GM23338 (cell line): ENCODE results near the gene MTHFSD.

Source experiments
- CREB1 ChIP-seq: fragments of 250-450 bp; sonication (Bioruptor Pico); IDR thresholded peaks from 2 replicates; pipeline ENCODE4 v1.5.0; 2020; ENCODE audit warnings: low read depth, mild to moderate bottlenecking, moderate library complexity
- CTCF ChIP-seq, 2 experiments: fragments of 200-600 bp in 1 of 2; sonication (generic) in 1 of 2; conservative IDR thresholded peaks; 2 replicates each; pipeline versions ENCODE4 v1.5.1 to v1.6.1; 2016 to 2017; ENCODE audit warnings: antibody characterized with exemption in 2 of 2, low read depth in 2 of 2, mild to moderate bottlenecking in 2 of 2, moderate library complexity in 1 of 2
- ETS1 ChIP-seq: IDR thresholded peaks from 2 replicates; pipeline ENCODE4 v1.6.1; 2016; ENCODE audit warnings: antibody characterized with exemption
- EZH2 ChIP-seq: fragments of 200-600 bp; sonication (generic); IDR thresholded peaks from one replicate; pipeline ENCODE4 v1.8.0; 2017; ENCODE audit warnings: antibody characterized with exemption, mild to moderate bottlenecking, low read depth; ENCODE audit not compliant: unreplicated experiment
- EZH2phosphoT487 ChIP-seq: fragments of 200-600 bp; sonication (generic); IDR thresholded peaks from one replicate; pipeline ENCODE4 v1.8.1; 2018; ENCODE audit warnings: antibody characterized with exemption; ENCODE audit not compliant: unreplicated experiment
- POLR2AphosphoS5 ChIP-seq: IDR thresholded peaks from 2 replicates; pipeline ENCODE4 v1.6.1; 2016; ENCODE audit warnings: antibody characterized with exemption, low read depth
- REST ChIP-seq: IDR thresholded peaks from one replicate; pipeline ENCODE4 v1.6.1; 2018; ENCODE audit warnings: antibody characterized with exemption; ENCODE audit not compliant: unreplicated experiment
- ZNF114 ChIP-seq: fragments of 250-450 bp; sonication (Bioruptor Pico); IDR thresholded peaks from 2 replicates; pipeline ENCODE4 v1.5.0; 2020; ENCODE audit warnings: mild to moderate bottlenecking, moderate library complexity
- TF ChIP-seq, protein P1 (sequence below): fragments of 250-450 bp; sonication (Bioruptor Pico); IDR thresholded peaks from 2 replicates; pipeline ENCODE4 v1.5.0; 2020; ENCODE audit warnings: mild to moderate bottlenecking, moderate library complexity

- TF ChIP-seq CTCF (conservative IDR thresholded peaks at IDR 0.05; ENCODE audit: low read depth in 2 of 2) (no peak), POLR2AphosphoS5 (no peak), REST (no peak), EZH2 (no peak), ZNF114 (CRISPR knock-in tag) (no peak), EZH2phosphoT487 (no peak), CREB1 (CRISPR knock-in tag) (no peak), ETS1 (no peak)
- TF ChIP-seq, protein P1, sequence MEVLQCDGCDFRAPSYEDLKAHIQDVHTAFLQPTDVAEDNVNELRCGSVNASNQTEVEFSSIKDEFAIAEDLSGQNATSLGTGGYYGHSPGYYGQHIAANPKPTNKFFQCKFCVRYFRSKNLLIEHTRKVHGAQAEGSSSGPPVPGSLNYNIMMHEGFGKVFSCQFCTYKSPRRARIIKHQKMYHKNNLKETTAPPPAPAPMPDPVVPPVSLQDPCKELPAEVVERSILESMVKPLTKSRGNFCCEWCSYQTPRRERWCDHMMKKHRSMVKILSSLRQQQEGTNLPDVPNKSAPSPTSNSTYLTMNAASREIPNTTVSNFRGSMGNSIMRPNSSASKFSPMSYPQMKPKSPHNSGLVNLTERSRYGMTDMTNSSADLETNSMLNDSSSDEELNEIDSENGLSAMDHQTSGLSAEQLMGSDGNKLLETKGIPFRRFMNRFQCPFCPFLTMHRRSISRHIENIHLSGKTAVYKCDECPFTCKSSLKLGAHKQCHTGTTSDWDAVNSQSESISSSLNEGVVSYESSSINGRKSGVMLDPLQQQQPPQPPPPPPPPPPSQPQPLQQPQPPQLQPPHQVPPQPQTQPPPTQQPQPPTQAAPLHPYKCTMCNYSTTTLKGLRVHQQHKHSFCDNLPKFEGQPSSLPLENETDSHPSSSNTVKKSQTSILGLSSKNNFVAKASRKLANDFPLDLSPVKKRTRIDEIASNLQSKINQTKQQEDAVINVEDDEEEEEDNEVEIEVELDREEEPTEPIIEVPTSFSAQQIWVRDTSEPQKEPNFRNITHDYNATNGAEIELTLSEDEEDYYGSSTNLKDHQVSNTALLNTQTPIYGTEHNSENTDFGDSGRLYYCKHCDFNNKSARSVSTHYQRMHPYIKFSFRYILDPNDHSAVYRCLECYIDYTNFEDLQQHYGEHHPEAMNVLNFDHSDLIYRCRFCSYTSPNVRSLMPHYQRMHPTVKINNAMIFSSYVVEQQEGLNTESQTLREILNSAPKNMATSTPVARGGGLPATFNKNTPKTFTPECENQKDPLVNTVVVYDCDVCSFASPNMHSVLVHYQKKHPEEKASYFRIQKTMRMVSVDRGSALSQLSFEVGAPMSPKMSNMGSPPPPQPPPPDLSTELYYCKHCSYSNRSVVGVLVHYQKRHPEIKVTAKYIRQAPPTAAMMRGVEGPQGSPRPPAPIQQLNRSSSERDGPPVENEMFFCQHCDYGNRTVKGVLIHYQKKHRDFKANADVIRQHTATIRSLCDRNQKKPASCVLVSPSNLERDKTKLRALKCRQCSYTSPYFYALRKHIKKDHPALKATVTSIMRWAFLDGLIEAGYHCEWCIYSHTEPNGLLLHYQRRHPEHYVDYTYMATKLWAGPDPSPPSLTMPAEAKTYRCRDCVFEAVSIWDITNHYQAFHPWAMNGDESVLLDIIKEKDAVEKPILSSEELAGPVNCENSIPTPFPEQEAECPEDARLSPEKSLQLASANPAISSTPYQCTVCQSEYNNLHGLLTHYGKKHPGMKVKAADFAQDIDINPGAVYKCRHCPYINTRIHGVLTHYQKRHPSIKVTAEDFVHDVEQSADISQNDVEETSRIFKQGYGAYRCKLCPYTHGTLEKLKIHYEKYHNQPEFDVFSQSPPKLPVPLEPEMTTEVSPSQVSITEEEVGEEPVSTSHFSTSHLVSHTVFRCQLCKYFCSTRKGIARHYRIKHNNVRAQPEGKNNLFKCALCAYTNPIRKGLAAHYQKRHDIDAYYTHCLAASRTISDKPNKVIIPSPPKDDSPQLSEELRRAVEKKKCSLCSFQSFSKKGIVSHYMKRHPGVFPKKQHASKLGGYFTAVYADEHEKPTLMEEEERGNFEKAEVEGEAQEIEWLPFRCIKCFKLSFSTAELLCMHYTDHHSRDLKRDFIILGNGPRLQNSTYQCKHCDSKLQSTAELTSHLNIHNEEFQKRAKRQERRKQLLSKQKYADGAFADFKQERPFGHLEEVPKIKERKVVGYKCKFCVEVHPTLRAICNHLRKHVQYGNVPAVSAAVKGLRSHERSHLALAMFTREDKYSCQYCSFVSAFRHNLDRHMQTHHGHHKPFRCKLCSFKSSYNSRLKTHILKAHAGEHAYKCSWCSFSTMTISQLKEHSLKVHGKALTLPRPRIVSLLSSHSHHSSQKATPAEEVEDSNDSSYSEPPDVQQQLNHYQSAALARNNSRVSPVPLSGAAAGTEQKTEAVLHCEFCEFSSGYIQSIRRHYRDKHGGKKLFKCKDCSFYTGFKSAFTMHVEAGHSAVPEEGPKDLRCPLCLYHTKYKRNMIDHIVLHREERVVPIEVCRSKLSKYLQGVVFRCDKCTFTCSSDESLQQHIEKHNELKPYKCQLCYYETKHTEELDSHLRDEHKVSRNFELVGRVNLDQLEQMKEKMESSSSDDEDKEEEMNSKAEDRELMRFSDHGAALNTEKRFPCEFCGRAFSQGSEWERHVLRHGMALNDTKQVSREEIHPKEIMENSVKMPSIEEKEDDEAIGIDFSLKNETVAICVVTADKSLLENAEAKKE (CRISPR knock-in tag): no peak
Observed at GRCh38 chr16:86587487-86587886, 32.5 kb upstream of the MTHFSD start.
